ENCODE measurements around the gene RFX4.

Gene RFX4

GRCh38 chr12:106764738-106765137 is 181.9 kb downstream of the RFX4 start:
- H2AFZ ChIP-seq (ENCODE audit: low read length): no peak overlapping the region
- TF ChIP-seq EZH2phosphoT487 (IDR thresholded peaks at IDR 0.05; ENCODE audit: borderline replicate concordance) (no peak), CTCF (conservative IDR thresholded peaks at IDR 0.05; ENCODE audit: low read length) (no peak)
- H3F3A ChIP-seq (ENCODE audit: low read depth): no peaks in the 10 kb centered on the region
- no peaks in the 10 kb centered on the region for H3K9me2 ChIP-seq (replicated peaks; ENCODE audit: low read depth, low read length)
- H3K4me2 ChIP-seq (ENCODE audit: low read depth, low read length, poor library complexity, severe bottlenecking): no peak overlapping the region
- H3K27me3 ChIP-seq (ENCODE audit: insufficient read depth, low read length, poor library complexity, severe bottlenecking): peaks cover 8% of the 10 kb centered on the region
- no peaks in the 10 kb centered on the region for H3K9me3 ChIP-seq (ENCODE audit: insufficient read depth, low read depth, low read length)
- no peaks in the 10 kb centered on the region for H3K79me2 ChIP-seq (ENCODE audit: insufficient read depth, low read length)
- H3K4me3 ChIP-seq (ENCODE audit: low read length, poor library complexity, severe bottlenecking): no peak overlapping the region
- no peak overlapping the region for H3K9ac ChIP-seq (ENCODE audit: low read depth, low read length, poor library complexity, severe bottlenecking)
- no peaks in the 10 kb centered on the region for H4K20me1 ChIP-seq (ENCODE audit: insufficient read depth, low read length, poor library complexity, severe bottlenecking)
- peaks cover 4% of the 10 kb centered on the region for H3K4me1 ChIP-seq (ENCODE audit: insufficient read depth, low read length, poor library complexity, severe bottlenecking)
- no peaks in the 10 kb centered on the region for H3K36me3 ChIP-seq (ENCODE audit: insufficient read depth, low read length)

- H3K4me2 ChIP-seq (ENCODE audit: low read depth, low read length, poor library complexity, severe bottlenecking): no peak overlapping the region
- no peak overlapping the region for H3K4me3 ChIP-seq (ENCODE audit: low read length, poor library complexity, severe bottlenecking)
- no peaks in the 10 kb centered on the region for H3K9me3 ChIP-seq (ENCODE audit: insufficient read depth, low read depth, low read length)
- no peaks in the 10 kb centered on the region for H3K9me2 ChIP-seq (replicated peaks; ENCODE audit: low read depth, low read length)
- no peaks in the 10 kb centered on the region for H4K20me1 ChIP-seq (ENCODE audit: insufficient read depth, low read length, poor library complexity, severe bottlenecking)
- peaks cover 8% of the 10 kb centered on the region for H3K27me3 ChIP-seq (ENCODE audit: insufficient read depth, low read length, poor library complexity, severe bottlenecking)
- no peaks in the 10 kb centered on the region for H3K79me2 ChIP-seq (ENCODE audit: insufficient read depth, low read length)
- no peak overlapping the region for H2AFZ ChIP-seq (ENCODE audit: low read length)
- no peaks in the 10 kb centered on the region for H3K36me3 ChIP-seq (ENCODE audit: insufficient read depth, low read length)
- no peaks in the 10 kb centered on the region for H3F3A ChIP-seq (ENCODE audit: low read depth)
- H3K9ac ChIP-seq (ENCODE audit: low read depth, low read length, poor library complexity, severe bottlenecking): no peak overlapping the region
- TF ChIP-seq EZH2phosphoT487 (IDR thresholded peaks at IDR 0.05; ENCODE audit: borderline replicate concordance) (no peak), CTCF (conservative IDR thresholded peaks at IDR 0.05; ENCODE audit: low read length) (no peak)
- no peaks in the 10 kb centered on the region for H3K4me1 ChIP-seq (ENCODE audit: insufficient read depth, low read length, poor library complexity, severe bottlenecking)
These were observed 183.6 kb downstream of the RFX4 start for GRCh38 chr12:106766393-106766826.

- H4K20me1 ChIP-seq (ENCODE audit: insufficient read depth, low read length, poor library complexity, severe bottlenecking): no peaks in the 10 kb centered on the region
- H3F3A ChIP-seq (ENCODE audit: low read depth): no peaks in the 10 kb centered on the region
- no peak overlapping the region for H3K4me3 ChIP-seq (ENCODE audit: low read length, poor library complexity, severe bottlenecking)
- no peak for TF ChIP-seq EZH2phosphoT487 (IDR thresholded peaks at IDR 0.05; ENCODE audit: borderline replicate concordance)
- TF ChIP-seq CTCF (conservative IDR thresholded peaks at IDR 0.05; ENCODE audit: low read length): no peak
- no peaks in the 10 kb centered on the region for H3K9me2 ChIP-seq (replicated peaks; ENCODE audit: low read depth, low read length)
- peaks cover 8% of the 10 kb centered on the region for H3K27me3 ChIP-seq (ENCODE audit: insufficient read depth, low read length, poor library complexity, severe bottlenecking)
- no peak overlapping the region for H3K4me2 ChIP-seq (ENCODE audit: low read depth, low read length, poor library complexity, severe bottlenecking)
- no peak overlapping the region for H2AFZ ChIP-seq (ENCODE audit: low read length)
- H3K9ac ChIP-seq (ENCODE audit: low read depth, low read length, poor library complexity, severe bottlenecking): no peak overlapping the region
- H3K79me2 ChIP-seq (ENCODE audit: insufficient read depth, low read length): no peaks in the 10 kb centered on the region
- H3K9me3 ChIP-seq (ENCODE audit: insufficient read depth, low read depth, low read length): no peaks in the 10 kb centered on the region
- no peaks in the 10 kb centered on the region for H3K36me3 ChIP-seq (ENCODE audit: insufficient read depth, low read length)
- H3K4me1 ChIP-seq (ENCODE audit: insufficient read depth, low read length, poor library complexity, severe bottlenecking): no peaks in the 10 kb centered on the region
These were observed 184.4 kb downstream of the RFX4 start for GRCh38 chr12:106767206-106767605.

Data from Loucy (cell line).